ENCODE data around the gene PDE11A.

- TF ChIP-seq CTBP1 (IDR thresholded peaks at IDR 0.05; ENCODE audit: borderline replicate concordance): no peak
- no peak for TF ChIP-seq BHLHE40 (IDR thresholded peaks at IDR 0.05; ENCODE audit: borderline replicate concordance)
- no peak for TF ChIP-seq ARNT (IDR thresholded peaks at IDR 0.05)
- TF ChIP-seq, protein P1, sequence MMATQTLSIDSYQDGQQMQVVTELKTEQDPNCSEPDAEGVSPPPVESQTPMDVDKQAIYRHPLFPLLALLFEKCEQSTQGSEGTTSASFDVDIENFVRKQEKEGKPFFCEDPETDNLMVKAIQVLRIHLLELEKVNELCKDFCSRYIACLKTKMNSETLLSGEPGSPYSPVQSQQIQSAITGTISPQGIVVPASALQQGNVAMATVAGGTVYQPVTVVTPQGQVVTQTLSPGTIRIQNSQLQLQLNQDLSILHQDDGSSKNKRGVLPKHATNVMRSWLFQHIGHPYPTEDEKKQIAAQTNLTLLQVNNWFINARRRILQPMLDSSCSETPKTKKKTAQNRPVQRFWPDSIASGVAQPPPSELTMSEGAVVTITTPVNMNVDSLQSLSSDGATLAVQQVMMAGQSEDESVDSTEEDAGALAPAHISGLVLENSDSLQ (IDR thresholded peaks at IDR 0.05): no peak
Measured at GRCh38 chr2:177742851-177743250, 329.7 kb downstream of the PDE11A start.
